22Rv1 (cell line): Measurements from ENCODE around the gene IFNA6.
"Not testable (repeated sequence)": the region's sequence is repeated elsewhere in the genome, so short reads cannot be mapped to it uniquely, and the experiment has no call there.

Source experiments
- H3K27ac ChIP-seq: fragments of 450-650 bp; 2 replicates; pipeline ENCODE4 v1.5.1; 2017
- ZFX ChIP-seq: fragments of 450-650 bp; IDR thresholded peaks from 2 replicates; pipeline ENCODE4 v1.6.1; 2017; ENCODE audit warnings: antibody characterized with exemption, borderline replicate concordance
- TF ChIP-seq, protein P1 (sequence below): fragments of 450-650 bp; IDR thresholded peaks from 2 replicates; pipeline ENCODE4 v1.5.1; 2017; ENCODE audit warnings: mild to moderate bottlenecking

Gene IFNA6

DNA sequence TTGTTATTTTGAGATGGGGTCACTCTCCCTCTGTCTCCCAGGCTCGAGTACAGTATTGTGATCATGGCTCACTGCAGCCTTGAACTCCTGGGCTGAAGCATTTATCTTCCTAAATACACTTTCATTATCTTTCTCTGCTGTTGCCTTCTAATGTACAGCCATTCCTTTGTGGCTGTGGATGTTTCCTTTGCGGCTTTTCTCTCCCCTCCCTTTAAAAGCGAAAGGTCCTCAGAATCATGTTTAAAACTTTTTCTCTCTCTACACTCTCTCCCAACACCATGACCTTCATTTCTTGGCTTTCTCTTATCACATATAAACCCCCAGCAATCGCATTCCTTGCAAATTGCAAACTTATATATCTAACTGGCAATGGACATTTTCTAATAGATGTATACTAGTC, 32.9 kb upstream of the IFNA6 start:
- no peak for TF ChIP-seq ZFX
- TF ChIP-seq, protein P1, sequence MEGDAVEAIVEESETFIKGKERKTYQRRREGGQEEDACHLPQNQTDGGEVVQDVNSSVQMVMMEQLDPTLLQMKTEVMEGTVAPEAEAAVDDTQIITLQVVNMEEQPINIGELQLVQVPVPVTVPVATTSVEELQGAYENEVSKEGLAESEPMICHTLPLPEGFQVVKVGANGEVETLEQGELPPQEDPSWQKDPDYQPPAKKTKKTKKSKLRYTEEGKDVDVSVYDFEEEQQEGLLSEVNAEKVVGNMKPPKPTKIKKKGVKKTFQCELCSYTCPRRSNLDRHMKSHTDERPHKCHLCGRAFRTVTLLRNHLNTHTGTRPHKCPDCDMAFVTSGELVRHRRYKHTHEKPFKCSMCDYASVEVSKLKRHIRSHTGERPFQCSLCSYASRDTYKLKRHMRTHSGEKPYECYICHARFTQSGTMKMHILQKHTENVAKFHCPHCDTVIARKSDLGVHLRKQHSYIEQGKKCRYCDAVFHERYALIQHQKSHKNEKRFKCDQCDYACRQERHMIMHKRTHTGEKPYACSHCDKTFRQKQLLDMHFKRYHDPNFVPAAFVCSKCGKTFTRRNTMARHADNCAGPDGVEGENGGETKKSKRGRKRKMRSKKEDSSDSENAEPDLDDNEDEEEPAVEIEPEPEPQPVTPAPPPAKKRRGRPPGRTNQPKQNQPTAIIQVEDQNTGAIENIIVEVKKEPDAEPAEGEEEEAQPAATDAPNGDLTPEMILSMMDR: no peak

DNA sequence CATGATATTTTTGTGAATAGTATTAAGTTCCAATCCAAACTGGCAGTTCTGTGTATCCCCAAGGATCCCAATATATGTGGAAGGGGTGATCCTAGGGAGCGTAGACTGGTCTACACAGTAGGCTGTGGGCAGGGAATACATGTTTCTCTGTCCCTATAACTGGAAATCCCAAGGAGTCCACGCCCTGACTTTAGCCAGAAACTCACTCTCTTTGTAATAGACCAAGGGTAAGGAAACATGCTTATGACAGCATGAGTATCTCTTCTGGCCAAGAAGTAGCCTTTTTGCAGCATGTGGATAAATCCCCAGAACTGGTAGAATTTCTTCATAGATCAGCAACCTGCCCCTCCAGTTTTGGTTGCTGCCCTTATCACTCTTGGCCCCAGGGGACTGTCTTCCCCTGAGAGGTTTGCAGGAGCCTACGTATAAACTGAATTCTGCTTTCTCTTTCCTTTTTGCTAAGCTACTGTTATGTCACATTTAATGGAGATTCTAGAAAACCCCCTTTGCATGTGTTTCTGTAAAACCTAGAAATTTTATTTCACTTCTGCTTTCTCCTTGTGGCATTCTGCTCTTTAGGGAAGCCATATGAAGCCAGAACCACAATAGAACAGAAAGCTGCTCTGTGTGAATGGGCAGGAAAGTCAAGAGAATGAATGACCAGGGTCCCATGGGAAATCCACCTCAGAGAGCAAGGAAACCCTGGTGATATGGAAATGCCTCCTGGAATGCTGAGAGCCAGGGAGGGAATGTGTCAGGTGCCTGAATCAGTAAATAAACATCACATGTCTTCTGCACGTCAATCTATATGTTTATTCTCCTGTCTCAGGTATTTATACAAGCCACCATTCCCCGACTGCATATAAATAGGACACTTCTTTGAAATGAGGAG, 31.0 kb upstream of the IFNA6 start:
- H3K27ac ChIP-seq: no peak overlapping the region
- TF ChIP-seq ZFX: no peak
- TF ChIP-seq, protein P1: no peak

More for the DNA sequence above, 32.9 kb upstream of the IFNA6 start:
- no peak overlapping the region for H3K27ac ChIP-seq

DNA sequence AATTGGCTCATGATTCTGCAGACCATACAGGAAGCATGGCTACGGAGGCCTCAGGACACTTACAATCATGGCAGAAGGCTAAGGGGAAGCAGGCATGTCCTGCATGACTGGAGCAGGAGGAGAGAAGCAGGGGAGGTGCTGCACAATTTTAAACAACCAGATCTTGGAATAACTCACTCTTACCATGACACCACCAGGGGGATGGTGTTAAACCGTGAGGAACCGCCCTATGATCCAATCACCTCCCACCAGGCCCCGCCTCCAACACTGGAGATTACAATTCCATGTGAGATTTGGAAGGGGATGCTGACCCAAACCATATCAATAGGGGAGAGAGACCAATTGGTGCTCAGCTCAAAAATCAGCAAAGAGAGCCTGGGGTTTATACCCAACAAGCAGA, 20.8 kb upstream of the IFNA6 start:
- H3K27ac ChIP-seq: not testable (repeated sequence)

GRCh38 chr9:21367957-21368356, 17.3 kb upstream of the IFNA6 start, which contains the start of gene IFNA13:
TSS of gene IFNA13 (minus strand) at chr9:21368057. CDS start at chr9:21368010, 47 bp downstream.
- H3K27ac ChIP-seq: no peak within 1 kb of the TSS
- TF ChIP-seq, protein P1: no peak
- no peak for TF ChIP-seq ZFX

DNA sequence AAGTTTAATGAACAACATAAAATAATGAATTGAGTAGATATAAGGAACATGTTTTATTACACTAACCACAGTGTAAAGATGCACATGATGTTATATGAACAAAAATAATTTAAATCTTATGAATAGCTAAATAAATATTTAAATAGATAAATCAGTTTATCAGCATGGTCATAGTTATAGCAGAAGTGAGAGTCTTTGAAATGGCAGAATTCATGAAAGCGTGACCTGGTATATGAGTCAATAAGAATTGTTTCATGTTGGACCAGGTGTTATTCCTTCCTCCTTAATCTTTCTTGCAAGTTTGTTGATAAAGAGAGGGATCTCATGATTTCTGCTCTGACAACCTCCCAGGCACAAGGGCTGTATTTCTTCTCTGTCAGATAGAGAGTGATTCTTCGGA, 16.5 kb upstream of the IFNA6 start:
- H3K27ac ChIP-seq: not testable (repeated sequence)

- no peak overlapping the region for H3K27ac ChIP-seq
- TF ChIP-seq, protein P1: no peak
- TF ChIP-seq ZFX: no peak
These were observed 11.6 kb upstream of the IFNA6 start for GRCh38 chr9:21362287-21362686.

DNA sequence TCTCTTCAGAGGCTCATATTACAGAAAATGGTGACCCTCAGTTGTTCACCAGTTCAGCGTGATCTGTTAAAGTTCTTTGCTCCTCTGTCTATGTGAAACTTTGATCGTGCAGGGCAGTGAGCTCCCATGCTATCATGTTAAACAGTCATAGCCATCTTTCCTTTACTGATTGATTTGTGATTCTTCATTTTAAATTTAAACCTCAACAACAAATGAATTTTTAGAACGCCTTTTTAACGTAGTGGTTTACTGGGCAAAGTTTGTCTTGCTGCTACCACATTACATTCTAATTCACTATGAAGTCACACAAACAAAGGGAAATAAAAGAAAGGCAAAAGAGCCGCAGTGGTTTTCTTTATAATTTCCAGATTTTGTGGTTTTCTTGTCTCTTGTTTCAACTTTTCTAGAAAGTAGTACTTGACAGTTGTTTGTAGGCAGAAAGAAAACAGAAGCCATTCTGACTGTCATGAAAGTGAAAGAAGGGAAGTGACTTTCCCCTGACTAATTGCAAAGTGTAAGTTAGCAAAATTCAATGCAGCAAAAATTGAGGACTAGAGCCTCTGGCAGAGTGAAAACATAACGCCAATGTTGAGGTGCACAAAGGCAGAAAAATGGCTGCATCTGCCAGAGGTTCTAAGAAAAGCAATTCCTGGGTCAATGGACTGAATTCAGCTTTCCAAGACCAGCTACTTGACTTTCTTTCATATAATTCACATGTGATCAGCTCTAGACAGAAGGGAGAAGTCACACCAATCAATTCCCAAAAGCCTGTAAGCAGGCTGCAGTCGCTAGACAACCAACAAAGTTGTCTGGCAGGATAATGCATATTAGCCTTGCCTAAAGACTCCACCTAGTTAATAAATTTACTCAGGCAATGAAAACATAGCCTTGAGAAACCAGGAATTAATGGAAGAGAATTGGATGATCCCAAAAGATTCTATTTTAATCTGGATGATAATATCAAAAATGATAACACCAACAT, 7.1 kb upstream of the IFNA6 start:
- TF ChIP-seq, protein P1: no peak
- TF ChIP-seq ZFX: no peak
- no peak overlapping the region for H3K27ac ChIP-seq

DNA sequence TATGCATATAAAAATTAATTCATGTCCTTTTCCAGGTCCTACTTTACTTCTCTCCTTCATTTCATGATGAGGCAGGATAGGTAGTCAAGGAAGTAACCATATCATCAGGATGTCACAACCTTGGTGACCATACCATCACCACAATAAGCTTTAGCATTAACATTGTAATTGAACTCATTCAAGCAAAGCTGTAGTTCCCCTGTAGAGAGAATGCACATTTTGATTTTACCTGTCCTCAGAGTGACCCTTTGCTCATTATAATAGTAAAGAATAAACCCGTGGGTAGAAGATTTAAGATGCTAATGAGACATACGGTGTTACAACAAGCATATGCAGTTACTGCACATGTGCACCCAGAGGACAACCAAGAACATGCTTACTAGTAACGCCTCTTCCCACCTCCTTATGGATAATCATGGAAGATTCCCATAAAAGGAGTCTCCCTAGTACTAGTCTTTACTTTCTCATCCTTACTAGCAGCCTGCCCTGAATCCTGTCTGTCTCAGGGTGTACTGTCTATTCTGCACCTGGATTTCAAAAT, 2.2 kb downstream of the IFNA6 start:
- no peak overlapping the region for H3K27ac ChIP-seq
- TF ChIP-seq ZFX: no peak
- TF ChIP-seq, protein P1: no peak
